GM19238 (cell line): Measurements from ENCODE around the gene CRISPLD2.
"Not testable (repeated sequence)": the region's sequence is repeated elsewhere in the genome, so short reads cannot be mapped to it uniquely, and the experiment has no call there.

Experiments
- DNase-seq: peaks from one replicate; pipeline ENCODE4 v3.0.0; 2011; ENCODE audit warnings: low spot score; ENCODE audit not compliant: insufficient read length

CRISPLD2 gene

DNA sequence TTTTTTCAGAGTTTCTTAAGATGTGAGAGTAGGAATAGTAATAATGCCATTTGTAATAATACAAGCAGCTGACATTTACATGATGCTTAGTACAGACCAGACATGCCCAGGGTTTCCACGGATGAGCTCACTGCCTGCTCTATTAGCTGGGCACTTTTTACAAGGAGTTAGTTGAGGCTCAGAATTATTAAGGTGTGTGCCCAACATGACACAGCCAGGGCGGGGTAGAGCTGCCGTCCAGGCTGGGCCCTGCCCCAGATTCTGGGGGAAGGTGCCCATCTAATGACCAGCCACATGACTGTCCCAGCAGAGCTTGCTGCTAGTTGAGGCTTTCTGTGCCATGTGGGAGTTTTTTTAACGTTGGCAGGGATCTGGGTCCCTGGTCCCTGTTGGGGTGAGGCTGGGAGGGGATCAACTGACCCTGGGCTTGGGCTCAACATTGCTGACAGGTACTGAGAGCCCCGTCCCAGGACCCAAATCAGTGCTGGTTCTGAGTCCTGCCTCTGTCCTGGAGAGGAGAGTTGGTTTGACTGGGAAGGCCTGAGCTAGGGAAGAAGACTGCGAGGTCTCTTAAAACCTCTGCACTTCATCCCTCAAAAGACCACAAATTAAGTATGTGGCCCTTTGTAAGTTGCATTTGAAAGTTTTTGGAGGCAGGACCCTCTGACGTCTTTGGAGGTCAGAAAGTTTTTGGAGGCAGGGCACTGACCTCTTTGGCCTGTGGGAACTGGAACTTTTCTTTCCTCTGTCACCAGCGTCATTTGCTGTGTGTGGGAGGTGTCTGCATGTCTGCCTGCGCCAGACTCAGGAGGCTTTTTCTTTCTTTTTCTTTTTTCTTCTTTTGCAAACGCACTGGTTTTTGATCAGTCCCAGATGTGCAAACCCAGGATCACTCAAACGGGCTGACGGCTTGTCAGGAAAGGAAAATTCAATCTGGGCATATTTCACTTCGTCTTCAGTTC lies 2.2 kb downstream of the CRISPLD2 start:
- no peak for DNase-seq

- DNase-seq, result no peak
Observed at GRCh38 chr16:84822990-84823389, 3.2 kb downstream of the CRISPLD2 start.

DNA sequence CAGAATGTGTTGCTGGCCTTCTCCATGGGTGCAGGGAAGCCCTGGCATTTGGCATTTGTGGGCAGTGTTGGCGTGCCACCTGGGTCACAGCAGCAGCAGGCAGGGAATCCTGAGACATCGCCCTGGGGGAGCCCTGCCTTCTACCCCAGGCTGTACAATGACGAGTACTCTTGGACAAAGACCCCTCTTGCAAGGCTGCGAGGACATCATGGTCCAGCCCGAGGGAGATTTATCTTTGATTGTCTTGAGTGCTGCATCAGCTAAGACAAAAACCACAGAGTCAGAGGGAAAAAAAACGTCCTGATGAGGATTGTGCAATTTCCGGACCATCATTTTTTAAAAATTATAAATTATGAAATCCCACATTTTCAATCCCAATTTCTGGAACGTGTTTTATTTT lies 3.7 kb downstream of the CRISPLD2 start:
- no peak for DNase-seq

DNA sequence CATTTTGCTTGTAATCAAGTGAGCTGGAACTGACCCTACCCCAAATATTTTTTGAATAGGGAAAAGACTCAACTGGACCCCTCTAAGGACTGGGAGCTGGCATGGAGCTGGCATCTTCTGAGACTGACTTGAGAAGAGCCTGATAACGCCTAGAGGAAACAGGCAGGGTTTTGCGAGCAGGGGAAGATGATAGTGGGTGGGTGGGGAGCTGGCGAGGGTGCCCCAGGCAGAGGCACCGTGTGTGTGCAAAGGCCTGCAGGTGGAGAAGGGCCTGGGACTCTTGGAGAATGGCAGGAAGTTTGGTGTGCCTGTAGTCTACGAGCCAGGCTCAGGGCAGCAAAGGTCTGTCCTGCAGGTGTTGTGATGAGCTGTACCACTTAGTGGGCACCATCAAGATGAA lies 4.1 kb downstream of the CRISPLD2 start:
- DNase-seq, result no peak

GRCh38 chr16:84825896-84826557 lies 6.2 kb downstream of the CRISPLD2 start:
- no peak for DNase-seq

GRCh38 chr16:84826558-84826941 lies 6.8 kb downstream of the CRISPLD2 start:
- DNase-seq, result no peak

GRCh38 chr16:84827131-84827574 lies 7.4 kb downstream of the CRISPLD2 start:
- DNase-seq, result no peak

GRCh38 chr16:84827897-84828296 lies 8.1 kb downstream of the CRISPLD2 start:
- DNase-seq, result no peak

DNA sequence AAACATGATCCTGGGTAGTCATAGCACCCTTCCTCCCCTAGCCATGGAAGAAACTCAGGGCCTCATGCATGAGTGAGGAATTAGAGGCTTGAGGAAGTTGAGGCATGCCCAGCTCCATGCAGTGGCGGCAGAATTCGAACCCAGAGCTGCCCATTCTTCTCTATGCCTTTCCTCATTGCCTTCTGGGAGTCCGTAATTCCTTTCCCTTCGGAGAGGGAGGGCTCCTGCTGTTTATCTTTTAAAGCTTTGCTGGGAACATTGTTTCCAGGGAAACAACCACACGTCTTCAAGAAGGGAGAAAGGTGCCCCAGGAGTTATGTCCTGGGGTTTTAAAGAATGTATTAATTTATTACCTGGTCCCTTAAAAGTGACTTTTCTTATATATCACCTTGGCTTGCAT lies 8.5 kb downstream of the CRISPLD2 start:
- DNase-seq, result no peak

DNA sequence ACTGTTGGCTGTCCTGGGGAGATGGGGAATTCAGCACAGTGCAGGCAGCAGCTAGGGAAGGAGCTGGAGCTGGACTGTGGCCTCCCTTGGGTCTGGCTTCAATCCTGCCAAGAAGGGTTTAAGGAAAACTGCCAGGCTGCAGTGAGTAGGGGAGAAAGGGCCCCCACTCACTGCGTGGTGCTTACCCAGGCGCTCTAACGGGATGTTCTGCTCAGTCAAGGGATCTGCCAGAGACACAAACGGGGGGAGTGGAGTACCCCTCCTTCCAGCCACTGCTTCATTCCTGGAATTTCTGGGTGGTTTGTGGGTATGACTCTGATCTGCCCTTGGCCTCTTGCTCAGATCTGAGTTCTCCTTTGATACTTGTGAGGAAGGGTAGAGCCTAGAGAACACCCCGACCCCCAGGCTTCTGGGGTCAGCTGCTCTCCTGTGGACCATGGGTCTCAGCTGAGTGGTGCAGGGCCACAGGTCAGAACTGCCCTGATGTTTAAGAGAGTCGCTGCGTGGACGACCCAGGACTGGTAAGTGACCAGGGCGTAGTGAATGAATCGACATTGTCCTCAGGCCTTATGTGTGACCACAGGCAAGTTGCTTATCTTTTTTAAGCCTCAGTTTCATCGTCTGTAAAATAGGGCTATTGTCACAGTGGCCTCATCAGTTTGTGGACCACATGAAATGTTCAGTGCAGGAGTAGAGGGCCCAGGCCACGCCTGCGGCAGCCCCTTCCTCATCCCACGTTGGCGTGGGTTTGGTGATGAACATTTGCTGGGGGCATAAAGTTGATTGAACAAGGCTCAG lies 9.6 kb downstream of the CRISPLD2 start:
- DNase-seq, result no peak

DNA sequence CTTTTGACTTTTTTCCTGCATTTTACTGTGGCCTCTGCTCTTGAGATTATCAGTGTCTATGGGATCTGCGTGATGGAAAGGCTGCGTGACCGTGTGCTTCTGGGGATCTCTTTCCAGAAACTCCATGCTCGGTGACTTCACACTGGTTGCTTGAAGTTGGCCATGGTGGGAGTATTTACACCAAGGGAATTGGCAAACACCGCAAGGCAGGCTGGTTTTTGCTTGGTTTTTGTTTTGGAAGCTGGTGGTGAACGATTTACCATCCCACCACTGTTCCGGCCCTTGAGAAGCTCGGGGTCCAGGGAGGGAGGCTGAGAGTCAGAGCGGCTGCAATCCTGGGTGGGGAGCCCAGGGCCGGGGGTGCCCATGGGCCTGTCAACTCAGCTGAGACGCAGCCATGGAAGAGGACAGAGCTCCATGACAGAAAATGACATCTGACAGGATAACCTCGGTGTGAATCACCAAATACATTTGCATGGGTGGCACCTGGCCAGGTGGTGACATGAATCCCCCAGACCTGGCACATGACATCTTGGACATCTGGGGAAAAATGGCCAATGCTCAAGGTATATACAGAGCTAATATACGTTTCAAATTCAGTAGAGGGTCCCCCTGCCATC lies 11.1 kb downstream of the CRISPLD2 start:
- DNase-seq, result no peak

DNA sequence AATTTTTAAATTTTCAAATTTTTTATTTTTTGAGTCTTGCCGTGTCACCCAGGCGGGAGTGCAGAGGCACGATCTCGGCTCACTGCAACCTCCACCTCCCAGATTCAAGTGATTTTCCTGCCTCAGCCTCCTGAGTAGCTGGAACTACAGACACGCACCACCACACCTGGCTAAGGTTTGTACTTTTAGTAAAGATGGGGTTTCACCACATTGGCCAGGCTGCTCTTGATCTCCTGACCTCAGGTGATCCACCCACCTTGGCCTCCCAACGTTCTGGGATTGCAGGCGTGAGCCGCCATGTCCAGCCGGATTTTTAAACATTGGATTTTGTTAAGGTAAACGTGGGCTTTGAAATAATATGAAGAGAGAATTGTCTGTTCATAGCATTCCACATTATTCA lies 11.9 kb downstream of the CRISPLD2 start:
- not testable (repeated sequence) for DNase-seq

DNA sequence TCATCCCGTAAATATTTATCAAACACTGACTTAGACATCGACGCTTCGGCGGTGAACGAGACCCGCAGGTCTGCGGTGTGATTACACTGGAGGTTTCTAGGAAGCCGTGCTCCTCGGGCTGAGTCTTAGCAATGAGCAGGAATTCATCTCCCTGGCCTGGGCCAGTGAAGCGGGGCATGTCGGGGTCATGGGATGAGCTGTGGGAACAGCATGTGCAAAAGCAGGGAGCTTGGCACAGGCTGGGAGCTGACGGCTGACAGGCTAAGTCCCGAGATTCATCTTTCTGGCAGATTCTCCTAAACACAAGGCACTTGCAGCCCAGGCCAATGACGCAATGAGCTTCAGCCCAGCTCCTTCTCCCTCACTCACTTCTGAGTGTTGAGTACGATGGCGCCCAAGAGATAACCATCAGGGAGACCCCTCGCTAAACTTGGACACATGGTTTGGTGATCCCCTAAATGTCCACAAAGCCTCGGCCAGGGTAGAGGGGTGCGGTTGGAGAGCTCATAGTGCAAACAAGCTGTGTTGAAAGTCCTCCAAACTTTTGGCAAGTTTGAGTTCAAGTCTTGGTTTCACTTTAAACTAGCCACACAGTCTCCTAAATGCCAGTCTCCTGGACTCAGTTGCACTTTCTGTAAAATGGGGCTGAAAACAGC lies 12.8 kb downstream of the CRISPLD2 start:
- no peak for DNase-seq

GRCh38 chr16:84833144-84833500 lies 13.3 kb downstream of the CRISPLD2 start:
- DNase-seq, result no peak

GRCh38 chr16:84833542-84834402 lies 14.0 kb downstream of the CRISPLD2 start:
- no peak for DNase-seq

DNA sequence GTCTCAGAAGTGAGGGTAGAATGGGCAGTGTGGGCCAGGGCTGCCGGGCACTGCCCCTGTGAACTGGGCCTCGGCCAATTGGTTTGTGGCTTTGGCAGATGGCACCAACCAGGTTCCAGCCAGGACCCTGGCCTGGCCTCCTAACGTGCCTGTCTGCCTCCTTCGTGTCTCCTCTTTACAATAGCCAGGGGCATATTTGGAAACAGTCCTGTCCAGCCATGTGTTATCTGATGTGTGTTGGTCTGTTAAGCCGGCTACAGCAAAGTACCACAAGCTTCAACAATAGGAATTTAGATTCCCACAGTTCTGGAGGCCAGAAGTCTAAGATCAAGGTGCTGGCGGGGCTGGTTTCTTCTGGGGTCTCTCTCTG lies 14.6 kb downstream of the CRISPLD2 start:
- DNase-seq, result no peak

- DNase-seq, result no peak
Observed at GRCh38 chr16:84836234-84836647, 16.5 kb downstream of the CRISPLD2 start.

DNA sequence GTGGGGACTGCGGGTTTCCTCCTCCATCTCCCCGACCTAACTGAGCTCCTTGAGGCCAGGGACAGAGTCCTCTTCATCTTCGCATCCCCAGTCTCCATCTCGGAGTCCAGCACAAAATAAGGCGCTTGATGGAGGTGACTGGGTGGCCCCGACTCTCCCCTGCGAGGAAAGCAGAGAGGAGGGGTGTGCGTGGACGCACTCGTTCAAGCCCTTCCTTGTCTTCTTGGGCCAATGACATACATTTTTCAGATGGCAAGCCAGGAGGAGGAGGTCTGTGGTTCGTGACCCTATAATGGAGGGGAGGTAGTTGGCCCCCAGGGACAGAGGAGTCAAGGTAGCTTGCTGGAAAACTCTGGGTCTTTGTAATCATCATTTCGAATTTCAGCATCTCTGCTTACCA lies 17.2 kb downstream of the CRISPLD2 start:
- DNase-seq, result no peak

GRCh38 chr16:84838383-84838948 lies 18.7 kb downstream of the CRISPLD2 start:
- DNase-seq, result no peak

DNA sequence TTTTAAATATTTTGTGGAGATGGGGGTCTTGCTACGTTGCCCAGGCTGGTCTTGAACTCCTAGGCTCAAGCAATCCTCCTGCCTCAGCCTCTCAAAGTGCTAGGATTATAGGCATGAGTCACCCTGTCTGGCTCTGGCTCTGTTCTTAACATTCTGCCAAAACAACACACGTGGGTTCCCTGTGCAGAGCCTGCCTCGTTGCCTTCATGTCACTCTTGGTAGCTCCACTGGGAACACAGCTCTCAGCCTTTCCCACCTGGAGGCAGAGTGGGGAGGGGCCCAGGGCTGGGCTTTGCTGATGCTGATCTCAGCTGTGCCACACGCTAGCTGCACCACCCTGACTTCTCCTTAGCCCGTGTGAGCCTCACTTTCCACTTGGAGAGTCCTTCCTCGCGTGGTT lies 19.3 kb downstream of the CRISPLD2 start:
- DNase-seq, result no peak
